22Rv1 (cell line): ENCODE data around the gene EBF3.

Experiments
- ZFX ChIP-seq: fragments of 450-650 bp; IDR thresholded peaks from 2 replicates; pipeline ENCODE4 v1.6.1; 2017; ENCODE audit warnings: antibody characterized with exemption, borderline replicate concordance
- TF ChIP-seq, protein P1 (sequence below): fragments of 450-650 bp; IDR thresholded peaks from 2 replicates; pipeline ENCODE4 v1.5.1; 2017; ENCODE audit warnings: mild to moderate bottlenecking

DNA sequence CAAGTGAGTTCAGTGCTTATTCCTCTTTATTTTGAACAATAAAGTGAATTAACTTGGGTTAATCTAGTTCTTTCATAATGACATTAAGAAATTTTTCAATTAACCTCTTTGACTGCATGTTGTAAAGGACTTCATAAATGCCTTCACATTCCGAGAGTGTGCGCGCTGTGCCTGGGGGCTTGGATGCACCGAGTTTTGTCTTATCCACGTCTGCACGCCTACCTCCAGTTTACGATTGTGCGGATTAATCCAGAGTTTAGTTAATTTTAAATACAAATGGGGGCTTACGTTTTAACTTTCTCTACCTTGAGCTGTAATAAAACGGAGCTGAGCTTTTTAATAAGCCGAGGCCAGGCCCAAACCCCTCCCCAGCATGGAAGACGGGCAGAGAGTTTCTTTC, 120.4 kb downstream of the EBF3 start:
- TF ChIP-seq, protein P1, sequence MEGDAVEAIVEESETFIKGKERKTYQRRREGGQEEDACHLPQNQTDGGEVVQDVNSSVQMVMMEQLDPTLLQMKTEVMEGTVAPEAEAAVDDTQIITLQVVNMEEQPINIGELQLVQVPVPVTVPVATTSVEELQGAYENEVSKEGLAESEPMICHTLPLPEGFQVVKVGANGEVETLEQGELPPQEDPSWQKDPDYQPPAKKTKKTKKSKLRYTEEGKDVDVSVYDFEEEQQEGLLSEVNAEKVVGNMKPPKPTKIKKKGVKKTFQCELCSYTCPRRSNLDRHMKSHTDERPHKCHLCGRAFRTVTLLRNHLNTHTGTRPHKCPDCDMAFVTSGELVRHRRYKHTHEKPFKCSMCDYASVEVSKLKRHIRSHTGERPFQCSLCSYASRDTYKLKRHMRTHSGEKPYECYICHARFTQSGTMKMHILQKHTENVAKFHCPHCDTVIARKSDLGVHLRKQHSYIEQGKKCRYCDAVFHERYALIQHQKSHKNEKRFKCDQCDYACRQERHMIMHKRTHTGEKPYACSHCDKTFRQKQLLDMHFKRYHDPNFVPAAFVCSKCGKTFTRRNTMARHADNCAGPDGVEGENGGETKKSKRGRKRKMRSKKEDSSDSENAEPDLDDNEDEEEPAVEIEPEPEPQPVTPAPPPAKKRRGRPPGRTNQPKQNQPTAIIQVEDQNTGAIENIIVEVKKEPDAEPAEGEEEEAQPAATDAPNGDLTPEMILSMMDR: no peak
- TF ChIP-seq ZFX: no peak
